Activated CD4-positive, alpha-beta T cell treated with anti-CD3 and anti-CD28 coated beads for 4 hours (primary cell): ENCODE data around the gene TANC1.

Experiments used
- DNase-seq, 2 donors: peaks; one replicate each; pipeline ENCODE4 v3.0.0-alpha.2; 2020

TANC1 gene

GRCh38 chr2:158996378-158996993 lies 28.0 kb downstream of the TANC1 start:
- no peak for DNase-seq

- no peak for DNase-seq
These were observed 28.8 kb downstream of the TANC1 start for GRCh38 chr2:158997037-158997790.

GRCh38 chr2:158998551-158999248 lies 30.3 kb downstream of the TANC1 start:
- no peak for DNase-seq

- DNase-seq = no peak
These were observed 31.0 kb downstream of the TANC1 start for GRCh38 chr2:158999458-158999857.

GRCh38 chr2:159000072-159000471 lies 31.6 kb downstream of the TANC1 start:
- DNase-seq = no peak

GRCh38 chr2:159002462-159003111 lies 34.1 kb downstream of the TANC1 start:
- no peak for DNase-seq

GRCh38 chr2:159003555-159003954 lies 35.1 kb downstream of the TANC1 start:
- DNase-seq = no peak

GRCh38 chr2:159004849-159005248 lies 36.4 kb downstream of the TANC1 start:
- no peak for DNase-seq

- no peak for DNase-seq
These were observed 41.5 kb downstream of the TANC1 start for GRCh38 chr2:159009940-159010339.

GRCh38 chr2:159010340-159010739 lies 41.9 kb downstream of the TANC1 start:
- no peak for DNase-seq

- no peak for DNase-seq
These were observed 42.5 kb downstream of the TANC1 start for GRCh38 chr2:159010963-159011362.

GRCh38 chr2:159012142-159012541 lies 43.7 kb downstream of the TANC1 start:
- no peak for DNase-seq

- no peak for DNase-seq
These were observed 44.7 kb downstream of the TANC1 start for GRCh38 chr2:159013103-159013502.

- no peak for DNase-seq
These were observed 46.7 kb downstream of the TANC1 start for GRCh38 chr2:159015174-159015573.

- DNase-seq = no peak
These were observed 47.4 kb downstream of the TANC1 start for GRCh38 chr2:159015823-159016222.

GRCh38 chr2:159017837-159018236 lies 49.4 kb downstream of the TANC1 start:
- no peak for DNase-seq

- no peak for DNase-seq
These were observed 50.6 kb downstream of the TANC1 start for GRCh38 chr2:159019021-159019420.

GRCh38 chr2:159022019-159022418 lies 53.6 kb downstream of the TANC1 start:
- no peak for DNase-seq

GRCh38 chr2:159026170-159026569 lies 57.7 kb downstream of the TANC1 start:
- DNase-seq = no peak

- no peak for DNase-seq
These were observed 60.3 kb downstream of the TANC1 start for GRCh38 chr2:159028776-159029175.

GRCh38 chr2:159029936-159030335 lies 61.5 kb downstream of the TANC1 start:
- no peak for DNase-seq

- no peak for DNase-seq
These were observed 62.4 kb downstream of the TANC1 start for GRCh38 chr2:159030674-159031380.

GRCh38 chr2:159032146-159032545 lies 63.7 kb downstream of the TANC1 start:
- no peak for DNase-seq
